Stimulated activated CD4-positive, alpha-beta T cell treated with anti-CD3 and anti-CD28 coated beads, Interleukin-2, amount 100 ng/mL, for 24 hours (primary cell): ENCODE results near the gene PEX11B.

ENCODE experiments used
- DNase-seq, 2 donors: peaks; one replicate each; pipeline ENCODE4 v3.0.0-alpha.2; 2020

The PEX11B gene

GRCh38 chr1:145901312-145902021, 17.1 kb downstream of the PEX11B start:
- no peak for DNase-seq

GRCh38 chr1:145898756-145899155, 19.8 kb downstream of the PEX11B start:
- no peak for DNase-seq

- no peak for DNase-seq
Measured at GRCh38 chr1:145897969-145898368, 20.5 kb downstream of the PEX11B start.

GRCh38 chr1:145895471-145895870, 23.0 kb downstream of the PEX11B start:
- no peak for DNase-seq

GRCh38 chr1:145893306-145894055, 25.0 kb downstream of the PEX11B start:
- no peak for DNase-seq

GRCh38 chr1:145892486-145893087, 25.9 kb downstream of the PEX11B start:
- no peak for DNase-seq

- peak; percentile 68 for DNase-seq
Measured at GRCh38 chr1:145891587-145892485, 26.7 kb downstream of the PEX11B start.

- no peak for DNase-seq
Measured at GRCh38 chr1:145891143-145891542, 27.4 kb downstream of the PEX11B start.

GRCh38 chr1:145889722-145890121, 28.8 kb downstream of the PEX11B start:
- DNase-seq: no peak

GRCh38 chr1:145887631-145888030, 30.9 kb downstream of the PEX11B start:
- DNase-seq: no peak

GRCh38 chr1:145886816-145887215, 31.7 kb downstream of the PEX11B start:
- no peak for DNase-seq

GRCh38 chr1:145886390-145886789, 32.1 kb downstream of the PEX11B start:
- no peak for DNase-seq

- peak; percentile 91 to 93 for DNase-seq
Measured at GRCh38 chr1:145885738-145886287, 32.7 kb downstream of the PEX11B start, which contains the start of gene ANKRD35. ANKRD35 (minus strand) TSS chr1:145885866; CDS start chr1:145885758, 108 bp downstream.

GRCh38 chr1:145884675-145885074, 33.8 kb downstream of the PEX11B start:
- DNase-seq: no peak

GRCh38 chr1:145879775-145880174, 38.7 kb downstream of the PEX11B start:
- no peak for DNase-seq

- no peak for DNase-seq
Measured at GRCh38 chr1:145878724-145879123, 39.8 kb downstream of the PEX11B start.

GRCh38 chr1:145877923-145878486, 40.5 kb downstream of the PEX11B start:
- no peak for DNase-seq

GRCh38 chr1:145874646-145875045, 43.9 kb downstream of the PEX11B start:
- no peak for DNase-seq

GRCh38 chr1:145871994-145872924, 46.3 kb downstream of the PEX11B start:
- DNase-seq: peak; percentile 38 to 47

- no peak for DNase-seq
Measured at GRCh38 chr1:145868232-145868631, 50.3 kb downstream of the PEX11B start.
